Transverse colon (tissue), 4 donors: ENCODE measurements around the gene NTHL1.

ENCODE experiments used
- CTCF ChIP-seq, 5 experiments: fragments of 200-600 bp in 3 of 5; fragments of 450-650 bp in 2 of 5; sonication (generic) in 3 of 5; IDR thresholded peaks; 1 replicate in 2 of 5; 2 replicates in 3 of 5; pipeline ENCODE4 v1.5.1; 2016 to 2017; ENCODE audit warnings: antibody characterized with exemption in 5 of 5, inconsistent platforms in 3 of 5, mild to moderate bottlenecking in 2 of 5, moderate library complexity in 1 of 5
- POLR2A ChIP-seq: fragments of 450-650 bp; IDR thresholded peaks from one replicate; pipeline ENCODE4 v1.6.1; 2016; ENCODE audit warnings: antibody characterized with exemption, mild to moderate bottlenecking, moderate library complexity
- POLR2AphosphoS5 ChIP-seq, 3 donors: sonication (generic); formaldehyde crosslinking; IDR thresholded peaks; one replicate each; pipeline ENCODE4 v1.6.1; 2016; ENCODE audit warnings: antibody characterized with exemption in 3 of 3

- no peak for TF ChIP-seq CTCF (IDR thresholded peaks at IDR 0.05)
- no peak for TF ChIP-seq POLR2A
- no peak for TF ChIP-seq POLR2AphosphoS5 (IDR thresholded peaks at IDR 0.05)
These were observed 24.0 kb upstream of the NTHL1 start for GRCh38 chr16:2071454-2072202.
